Lower leg skin (tissue), 4 donors: Measurements from ENCODE around the gene TRIM43. TPM values are rescaled to one million over a fixed set of nuclear protein-coding genes. Genes with fewer than 3 reads are reported as not detected.
"Not testable (repeated sequence)": the region's sequence is repeated elsewhere in the genome, so short reads cannot be mapped to it uniquely, and the experiment has no call there.

ENCODE experiments used
- DNase-seq, 2 donors: peaks; one replicate each; pipeline ENCODE4 v3.0.0-alpha.2; 2019; ENCODE audit warnings: low spot score in 2 of 2
- H3K4me3 ChIP-seq: fragments of 200-600 bp; sonication (generic); 2 replicates; pipeline ENCODE4 v1.5.1; 2017; ENCODE audit warnings: mild to moderate bottlenecking, low read depth; ENCODE audit not compliant: poor library complexity, severe bottlenecking
- CTCF ChIP-seq, 3 donors: fragments of 450-650 bp; IDR thresholded peaks; one replicate each; pipeline ENCODE4 v1.5.1; 2016; ENCODE audit warnings: antibody characterized with exemption in 3 of 3, mild to moderate bottlenecking in 3 of 3, moderate library complexity in 2 of 3
- POLR2A ChIP-seq, 2 donors: fragments of 450-650 bp; IDR thresholded peaks; one replicate each; pipeline ENCODE4 v1.6.1; 2016 to 2017; ENCODE audit warnings: antibody characterized with exemption in 2 of 2, mild to moderate bottlenecking in 1 of 2, moderate library complexity in 1 of 2
- WGBS, 2 donors: methylation state at CpG; one replicate each; pipeline ENCODE4 v1.1.5; 2018; 5-methylcytosine and 5-hydroxymethylcytosine counted together
- intact Hi-C: fragments of 100-400 bp; cut with DNase I; formaldehyde crosslinking; loops from one replicate; pipeline ENCODE4 v1.15.0; 2023; ENCODE audit warnings: low total_unique reads
- total RNA-seq, 4 donors: library from RNA; depleted of rRNA; stranded (reverse); fragments of >200 nt; gene quantifications; one replicate each; pipeline ENCODE4 v1.1.0, GENCODE V29; 2016

The TRIM43 gene
- total RNA-seq, 4 donors from 2014 or later, result not detected

- H3K4me3 ChIP-seq, result no peak overlapping the region
- intact Hi-C loops, result no loop called here
- no peak for TF ChIP-seq CTCF (IDR thresholded peaks at IDR 0.05)
- no peak for TF ChIP-seq POLR2A (IDR thresholded peaks at IDR 0.05)
- DNase-seq, result no peak
These were observed 15.9 kb upstream of the TRIM43 start for GRCh38 chr2:95575857-95576256.

- no peak for DNase-seq
- H3K4me3 ChIP-seq, result no peak overlapping the region
- intact Hi-C loops, result no loop called here
- 50 to 64% methylated on average over 1 of the region's 1 CpG for WGBS, 2 donors
- TF ChIP-seq CTCF (IDR thresholded peaks at IDR 0.05) (no peak), POLR2A (IDR thresholded peaks at IDR 0.05) (no peak)
These were observed 13.3 kb upstream of the TRIM43 start for GRCh38 chr2:95578539-95578938.

- H3K4me3 ChIP-seq, intact Hi-C loops, DNase-seq: not testable (repeated sequence)
- 81 to 84% methylated on average over 4 of the region's 4 CpGs for WGBS, 2 donors
These were observed 8.3 kb upstream of the TRIM43 start for GRCh38 chr2:95583545-95583944.

GRCh38 chr2:95584321-95584720 lies 7.5 kb upstream of the TRIM43 start:
- DNase-seq, H3K4me3 ChIP-seq, intact Hi-C loops: not testable (repeated sequence)
- 39 to 55% methylated on average over 1 of the region's 1 CpG for WGBS, 2 donors

- 91 to 94% methylated on average over 4 of the region's 4 CpGs for WGBS, 2 donors
- H3K4me3 ChIP-seq, intact Hi-C loops, DNase-seq: not testable (repeated sequence)
These were observed 1.8 kb upstream of the TRIM43 start for GRCh38 chr2:95589777-95590536.

- H3K4me3 ChIP-seq, intact Hi-C loops, DNase-seq: not testable (repeated sequence)
- 90 to 92% methylated on average over 13 of the region's 13 CpGs for WGBS, 2 donors
These were observed 1.2 kb downstream of the TRIM43 start for GRCh38 chr2:95592973-95593372.

GRCh38 chr2:95595012-95595411 lies 3.2 kb downstream of the TRIM43 start:
- 68 to 72% methylated on average over 2 of the region's 2 CpGs for WGBS, 2 donors
- H3K4me3 ChIP-seq, intact Hi-C loops, DNase-seq: not testable (repeated sequence)

GRCh38 chr2:95601301-95601700 lies 9.5 kb downstream of the TRIM43 start:
- intact Hi-C loops, H3K4me3 ChIP-seq, DNase-seq: not testable (repeated sequence)
- no CpG with 5 or more reads among the region's 4 CpGs for WGBS, 2 donors

GRCh38 chr2:95602146-95602545 lies 10.3 kb downstream of the TRIM43 start:
- H3K4me3 ChIP-seq, DNase-seq, intact Hi-C loops: not testable (repeated sequence)

- WGBS, 2 donors, result no CpG with 5 or more reads among the region's 3 CpGs
- DNase-seq, H3K4me3 ChIP-seq, intact Hi-C loops: not testable (repeated sequence)
These were observed 16.6 kb downstream of the TRIM43 start for GRCh38 chr2:95608356-95608755.

GRCh38 chr2:95609764-95610163 lies 18.0 kb downstream of the TRIM43 start:
- H3K4me3 ChIP-seq, intact Hi-C loops, DNase-seq: not testable (repeated sequence)
- no CpG with 5 or more reads among the region's 2 CpGs for WGBS, 2 donors

- DNase-seq, intact Hi-C loops, H3K4me3 ChIP-seq: not testable (repeated sequence)
- no CpG with 5 or more reads among the region's 3 CpGs for WGBS, 2 donors
These were observed 21.2 kb downstream of the TRIM43 start for GRCh38 chr2:95613048-95613447.

GRCh38 chr2:95622728-95623127 lies 30.9 kb downstream of the TRIM43 start:
- DNase-seq, H3K4me3 ChIP-seq, intact Hi-C loops: not testable (repeated sequence)
- WGBS, 2 donors, result no CpG with 5 or more reads among the region's 5 CpGs
